ENCODE data around the gene ASMTL.
A peak's percentile ranks its signal among the peaks of the same experiment; 100 is the strongest.

Gene ASMTL

GRCh38 chrX:1481636-1482529, 29.2 kb upstream of the ASMTL start:
- Histone ChIP-seq H3K9ac (ENCODE audit: low read depth, low read length) (peak overlapping the region; percentile 58), H3K27ac (ENCODE audit: low read length) (peak overlapping the region; percentile 91), H3K27me3 (ENCODE audit: insufficient read depth, low read length, poor library complexity) (no peaks in the 10 kb centered on the region), H4K20me1 (ENCODE audit: insufficient read depth, low read length) (0 out of 2 replicates have a peak, but pooled peaks cover 4% of the 10 kb centered on the region), H3K4me3 (ENCODE audit: low read depth in 1 of 2, low read length in 2 of 2) (peak overlapping the region in 1 of 2 experiments; percentile 39; a peak in 2 of 4 replicates), H3K79me2 (ENCODE audit: insufficient read depth, low read length) (peaks cover 77% of the 10 kb centered on the region), H2AFZ (ENCODE audit: low read depth, low read length) (peak overlapping the region; percentile 15), H3K4me2 (ENCODE audit: insufficient read depth, low read length) (peak overlapping the region; percentile 53), H3K9me3 (ENCODE audit: insufficient read depth, low read length, severe bottlenecking) (peaks cover 9% of the 10 kb centered on the region), H3K36me3 (ENCODE audit: insufficient read depth, low read length) (peaks cover 64% of the 10 kb centered on the region), H3K4me1 (ENCODE audit: insufficient read depth, low read length) (peaks cover 54% of the 10 kb centered on the region)
- DNase-seq (peak; percentile 94), ATAC-seq (ENCODE audit: insufficient read depth, low read depth) (peak; percentile 92)
- TF ChIP-seq EZH2 (IDR thresholded peaks at IDR 0.05; ENCODE audit: borderline replicate concordance, low read depth, low read length, severe bottlenecking), result no peak
- TF ChIP-seq CTCF (IDR thresholded peaks at IDR 0.05; ENCODE audit: borderline replicate concordance, extremely low read depth, low read length, poor library complexity, severe bottlenecking), result peak; percentile 48

GRCh38 chrX:1480082-1480785, 27.5 kb upstream of the ASMTL start:
- Histone ChIP-seq H3K9me3 (ENCODE audit: insufficient read depth, low read length, severe bottlenecking) (peaks cover 12% of the 10 kb centered on the region), H3K27ac (ENCODE audit: low read length) (peak overlapping the region; percentile 91), H2AFZ (ENCODE audit: low read depth, low read length) (no peak overlapping the region), H3K79me2 (ENCODE audit: insufficient read depth, low read length) (peaks cover 78% of the 10 kb centered on the region), H4K20me1 (ENCODE audit: insufficient read depth, low read length) (0 out of 2 replicates have a peak, but pooled peaks cover 4% of the 10 kb centered on the region), H3K36me3 (ENCODE audit: insufficient read depth, low read length) (peaks cover 66% of the 10 kb centered on the region), H3K4me3 (ENCODE audit: low read depth in 1 of 2, low read length in 2 of 2) (no peak overlapping the region), H3K4me1 (ENCODE audit: insufficient read depth, low read length) (peaks cover 53% of the 10 kb centered on the region), H3K4me2 (ENCODE audit: insufficient read depth, low read length) (no peak overlapping the region), H3K27me3 (ENCODE audit: insufficient read depth, low read length, poor library complexity) (no peaks in the 10 kb centered on the region), H3K9ac (ENCODE audit: low read depth, low read length) (no peak overlapping the region; the same call in 1 of the 2 replicates)
- TF ChIP-seq EZH2 (IDR thresholded peaks at IDR 0.05; ENCODE audit: borderline replicate concordance, low read depth, low read length, severe bottlenecking) (no peak), CTCF (IDR thresholded peaks at IDR 0.05; ENCODE audit: borderline replicate concordance, extremely low read depth, low read length, poor library complexity, severe bottlenecking) (no peak)
- DNase-seq, result peak; percentile 2
- ATAC-seq (ENCODE audit: insufficient read depth, low read depth), result no peak

- 0 out of 2 replicates have a peak, but pooled peaks cover 4% of the 10 kb centered on the region for H4K20me1 ChIP-seq (ENCODE audit: insufficient read depth, low read length)
- no peak for ATAC-seq (ENCODE audit: insufficient read depth, low read depth)
- peaks cover 72% of the 10 kb centered on the region for H3K36me3 ChIP-seq (ENCODE audit: insufficient read depth, low read length)
- H3K79me2 ChIP-seq (ENCODE audit: insufficient read depth, low read length), result peaks cover 82% of the 10 kb centered on the region
- TF ChIP-seq EZH2 (IDR thresholded peaks at IDR 0.05; ENCODE audit: borderline replicate concordance, low read depth, low read length, severe bottlenecking) (no peak), CTCF (IDR thresholded peaks at IDR 0.05; ENCODE audit: borderline replicate concordance, extremely low read depth, low read length, poor library complexity, severe bottlenecking) (no peak)
- H3K4me3 ChIP-seq (ENCODE audit: low read depth in 1 of 2, low read length in 2 of 2), result no peak overlapping the region
- no peak overlapping the region for H3K4me2 ChIP-seq (ENCODE audit: insufficient read depth, low read length)
- H3K9me3 ChIP-seq (ENCODE audit: insufficient read depth, low read length, severe bottlenecking), result peaks cover 12% of the 10 kb centered on the region
- no peak overlapping the region for H3K9ac ChIP-seq (ENCODE audit: low read depth, low read length)
- no peaks in the 10 kb centered on the region for H3K27me3 ChIP-seq (ENCODE audit: insufficient read depth, low read length, poor library complexity)
- H2AFZ ChIP-seq (ENCODE audit: low read depth, low read length), result no peak overlapping the region
- H3K27ac ChIP-seq (ENCODE audit: low read length), result peak overlapping the region; percentile 34
- peaks cover 51% of the 10 kb centered on the region for H3K4me1 ChIP-seq (ENCODE audit: insufficient read depth, low read length)
- peak; percentile 2 for DNase-seq
Observed at GRCh38 chrX:1477801-1478458, 25.2 kb upstream of the ASMTL start.

All from DND-41 (cell line).